Right lobe of liver (tissue), 4 donors: ENCODE results near the gene P2RY4.

Experiments used
- POLR2A ChIP-seq: fragments of 450-650 bp; IDR thresholded peaks from one replicate; pipeline ENCODE4 v1.6.1; 2017; ENCODE audit warnings: antibody characterized with exemption, mild to moderate bottlenecking
- TF ChIP-seq, protein P1 (sequence below), 4 donors: fragments of 200-600 bp in 3 of 4; fragments of 450-650 bp in 1 of 4; IDR thresholded peaks; one replicate each; pipeline versions ENCODE4 v1.5.1 to v1.8.0; 2016 to 2022; ENCODE audit warnings: antibody characterized with exemption in 4 of 4, mild to moderate bottlenecking in 2 of 4
- donor health status: DM: no; HTN: no; CAD: no.
- donor health status: DM: no; HTN: no; CAD: no.
- donor health status: DM: no; HTN: yes; CAD: no.

- TF ChIP-seq, protein P1, sequence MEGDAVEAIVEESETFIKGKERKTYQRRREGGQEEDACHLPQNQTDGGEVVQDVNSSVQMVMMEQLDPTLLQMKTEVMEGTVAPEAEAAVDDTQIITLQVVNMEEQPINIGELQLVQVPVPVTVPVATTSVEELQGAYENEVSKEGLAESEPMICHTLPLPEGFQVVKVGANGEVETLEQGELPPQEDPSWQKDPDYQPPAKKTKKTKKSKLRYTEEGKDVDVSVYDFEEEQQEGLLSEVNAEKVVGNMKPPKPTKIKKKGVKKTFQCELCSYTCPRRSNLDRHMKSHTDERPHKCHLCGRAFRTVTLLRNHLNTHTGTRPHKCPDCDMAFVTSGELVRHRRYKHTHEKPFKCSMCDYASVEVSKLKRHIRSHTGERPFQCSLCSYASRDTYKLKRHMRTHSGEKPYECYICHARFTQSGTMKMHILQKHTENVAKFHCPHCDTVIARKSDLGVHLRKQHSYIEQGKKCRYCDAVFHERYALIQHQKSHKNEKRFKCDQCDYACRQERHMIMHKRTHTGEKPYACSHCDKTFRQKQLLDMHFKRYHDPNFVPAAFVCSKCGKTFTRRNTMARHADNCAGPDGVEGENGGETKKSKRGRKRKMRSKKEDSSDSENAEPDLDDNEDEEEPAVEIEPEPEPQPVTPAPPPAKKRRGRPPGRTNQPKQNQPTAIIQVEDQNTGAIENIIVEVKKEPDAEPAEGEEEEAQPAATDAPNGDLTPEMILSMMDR (IDR thresholded peaks at IDR 0.05): no peak
- no peak for TF ChIP-seq POLR2A
Measured at GRCh38 chrX:70268034-70268433, 8.0 kb upstream of the P2RY4 start, which contains the start of gene ARR3.
